T-helper 17 cell (primary cell): ENCODE measurements around the gene TRDN. TPM values are rescaled to one million over a fixed set of nuclear protein-coding genes. Genes with fewer than 3 reads are reported as not detected.
"Not testable (repeated sequence)": the region's sequence is repeated elsewhere in the genome, so short reads cannot be mapped to it uniquely, and the experiment has no call there.

Experiments
- ATAC-seq: fragments of 150-1000 bp; cut with Tn5 transposase; 2 replicates; pipeline ENCODE4 v1.10.0; 2021; ENCODE audit warnings: mild to moderate bottlenecking, moderate library complexity
- DNase-seq, 3 donors: peaks; one replicate each; pipeline versions ENCODE4 v3.0.0 to v3.0.0-alpha.2; 2020 to 2021
- H3K9me3 ChIP-seq: one replicate; pipeline ENCODE4 v1.7.0; 2013; ENCODE audit warnings: low read length, mild to moderate bottlenecking; ENCODE audit not compliant: control insufficient read depth, poor library complexity, severe bottlenecking
- H3K27ac Mint-ChIP-seq: one replicate; pipeline ENCODE4 v1.8.0; 2022; ENCODE audit warnings: mild to moderate bottlenecking, moderate library complexity, mixed read lengths
- H3K27me3 Mint-ChIP-seq: one replicate; pipeline ENCODE4 v1.8.0; 2022; ENCODE audit warnings: mixed read lengths
- H3K36me3 Mint-ChIP-seq: one replicate; pipeline ENCODE4 v1.8.0; 2022; ENCODE audit warnings: low read depth, mixed read lengths
- H3K4me1 Mint-ChIP-seq: one replicate; pipeline ENCODE4 v1.8.0; 2022; ENCODE audit warnings: mild to moderate bottlenecking, mixed read lengths
- H3K4me3 Mint-ChIP-seq: one replicate; pipeline ENCODE4 v1.8.0; 2022; ENCODE audit warnings: mild to moderate bottlenecking, moderate library complexity, mixed read lengths
- total RNA-seq, 4 donors: library from RNA in 2 of 4; stranded (reverse) in 2 of 4; gene quantifications; one replicate each; pipeline ENCODE4 v1.2.3 and lab custom pipeline; 2022 to 2026

The TRDN gene
- total RNA-seq, 2 donors from 2014 or later = not detected

- Mint-ChIP-seq H3K4me1 (no peaks in the 10 kb centered on the region), H3K36me3 (no peaks in the 10 kb centered on the region), H3K4me3 (no peak overlapping the region), H3K27me3 (no peaks in the 10 kb centered on the region), H3K27ac (no peak overlapping the region)
- no peak for ATAC-seq
- H3K9me3 ChIP-seq = no peaks in the 10 kb centered on the region
- no peak for DNase-seq
Measured at GRCh38 chr6:123569575-123569974, 67.2 kb downstream of the TRDN start.

- H3K27ac Mint-ChIP-seq = no peak overlapping the region
- H3K9me3 ChIP-seq = no peaks in the 10 kb centered on the region
- no peaks in the 10 kb centered on the region for H3K4me1 Mint-ChIP-seq
- H3K36me3 Mint-ChIP-seq = no peaks in the 10 kb centered on the region
- H3K4me3 Mint-ChIP-seq = no peak overlapping the region
- no peaks in the 10 kb centered on the region for H3K27me3 Mint-ChIP-seq
- no peak for ATAC-seq
- DNase-seq = no peak
Measured at GRCh38 chr6:123565529-123565928, 71.2 kb downstream of the TRDN start.

- Mint-ChIP-seq H3K27me3 (no peaks in the 10 kb centered on the region), H3K4me1 (no peaks in the 10 kb centered on the region), H3K36me3 (no peaks in the 10 kb centered on the region), H3K4me3 (no peak overlapping the region), H3K27ac (no peak overlapping the region)
- ATAC-seq (no peak), DNase-seq (no peak)
- H3K9me3 ChIP-seq = no peaks in the 10 kb centered on the region
Measured at GRCh38 chr6:123564361-123564760, 72.4 kb downstream of the TRDN start.

- no peaks in the 10 kb centered on the region for H3K9me3 ChIP-seq
- Mint-ChIP-seq H3K27me3 (no peaks in the 10 kb centered on the region), H3K4me1 (no peaks in the 10 kb centered on the region), H3K36me3 (no peaks in the 10 kb centered on the region), H3K4me3 (no peak overlapping the region), H3K27ac (no peak overlapping the region)
- ATAC-seq (no peak), DNase-seq (no peak)
Measured at GRCh38 chr6:123562677-123563076, 74.1 kb downstream of the TRDN start.

- no peaks in the 10 kb centered on the region for H3K27me3 Mint-ChIP-seq
Measured at GRCh38 chr6:123562264-123562663, 74.5 kb downstream of the TRDN start.

GRCh38 chr6:123559816-123560215 lies 76.9 kb downstream of the TRDN start:
- H3K4me1 Mint-ChIP-seq, ATAC-seq, H3K36me3 Mint-ChIP-seq, H3K9me3 ChIP-seq, H3K4me3 Mint-ChIP-seq, H3K27ac Mint-ChIP-seq, H3K27me3 Mint-ChIP-seq, DNase-seq: not testable (repeated sequence)

More at GRCh38 chr6:123562264-123562663, 74.5 kb downstream of the TRDN start:
- Mint-ChIP-seq H3K4me1 (no peaks in the 10 kb centered on the region), H3K27ac (no peak overlapping the region), H3K36me3 (no peaks in the 10 kb centered on the region), H3K4me3 (no peak overlapping the region)
- H3K9me3 ChIP-seq = no peaks in the 10 kb centered on the region
- ATAC-seq = no peak
- DNase-seq = no peak

GRCh38 chr6:123557474-123557873 lies 79.3 kb downstream of the TRDN start:
- not testable (repeated sequence) for H3K9me3 ChIP-seq, H3K4me1 Mint-ChIP-seq, H3K36me3 Mint-ChIP-seq, H3K27ac Mint-ChIP-seq, ATAC-seq, DNase-seq, H3K27me3 Mint-ChIP-seq, H3K4me3 Mint-ChIP-seq

GRCh38 chr6:123551939-123552707 lies 84.6 kb downstream of the TRDN start:
- Mint-ChIP-seq H3K4me1 (no peaks in the 10 kb centered on the region), H3K27ac (no peak overlapping the region), H3K4me3 (no peak overlapping the region), H3K36me3 (no peaks in the 10 kb centered on the region), H3K27me3 (no peaks in the 10 kb centered on the region)
- DNase-seq (no peak), ATAC-seq (no peak)
- H3K9me3 ChIP-seq = peaks cover 2% of the 10 kb centered on the region

- H3K4me1 Mint-ChIP-seq = no peaks in the 10 kb centered on the region
- ATAC-seq (no peak), DNase-seq (no peak)
- H3K27ac Mint-ChIP-seq = no peak overlapping the region
- no peaks in the 10 kb centered on the region for H3K36me3 Mint-ChIP-seq
- peaks cover 2% of the 10 kb centered on the region for H3K9me3 ChIP-seq
- H3K4me3 Mint-ChIP-seq = no peak overlapping the region
- H3K27me3 Mint-ChIP-seq = no peaks in the 10 kb centered on the region
Measured at GRCh38 chr6:123550052-123550617, 86.6 kb downstream of the TRDN start.

GRCh38 chr6:123549476-123549875 lies 87.3 kb downstream of the TRDN start:
- peaks cover 2% of the 10 kb centered on the region for H3K9me3 ChIP-seq
- H3K4me1 Mint-ChIP-seq = no peaks in the 10 kb centered on the region
- no peak overlapping the region for H3K4me3 Mint-ChIP-seq
- H3K27ac Mint-ChIP-seq = no peak overlapping the region
- no peaks in the 10 kb centered on the region for H3K27me3 Mint-ChIP-seq
- no peaks in the 10 kb centered on the region for H3K36me3 Mint-ChIP-seq
- no peak for ATAC-seq
- DNase-seq = no peak

GRCh38 chr6:123547216-123547978 lies 89.4 kb downstream of the TRDN start:
- DNase-seq (no peak), ATAC-seq (no peak)
- Mint-ChIP-seq H3K4me1 (no peaks in the 10 kb centered on the region), H3K27me3 (no peaks in the 10 kb centered on the region), H3K27ac (no peak overlapping the region), H3K4me3 (no peak overlapping the region), H3K36me3 (no peaks in the 10 kb centered on the region)
- peaks cover 2% of the 10 kb centered on the region for H3K9me3 ChIP-seq

GRCh38 chr6:123546537-123546936 lies 90.2 kb downstream of the TRDN start:
- DNase-seq = no peak
- Mint-ChIP-seq H3K27ac (no peak overlapping the region), H3K4me3 (no peak overlapping the region), H3K4me1 (no peaks in the 10 kb centered on the region), H3K27me3 (no peaks in the 10 kb centered on the region), H3K36me3 (no peaks in the 10 kb centered on the region)
- H3K9me3 ChIP-seq = peaks cover 2% of the 10 kb centered on the region
- no peak for ATAC-seq

GRCh38 chr6:123541462-123541861 lies 95.3 kb downstream of the TRDN start:
- no peak for DNase-seq
- no peaks in the 10 kb centered on the region for H3K9me3 ChIP-seq
- Mint-ChIP-seq H3K27ac (no peak overlapping the region), H3K27me3 (no peaks in the 10 kb centered on the region), H3K4me3 (no peak overlapping the region), H3K4me1 (no peaks in the 10 kb centered on the region), H3K36me3 (no peaks in the 10 kb centered on the region)
- ATAC-seq = no peak
